Activated CD4-positive, alpha-beta T cell treated with anti-CD3 and anti-CD28 coated beads, Interleukin-2, Interleukin-6, amounts not matched to agents 100 ng/mL and 50 ng/mL, durations not matched to agents 16 hours and 8 hours (primary cell): Measurements from ENCODE around the gene SOX5.
"Not testable (repeated sequence)": the region's sequence is repeated elsewhere in the genome, so short reads cannot be mapped to it uniquely, and the experiment has no call there.

ENCODE experiments used
- DNase-seq: peaks from one replicate; pipeline ENCODE4 v3.0.0-alpha.2; 2020

SOX5 gene

GRCh38 chr12:23827353-23827752, 122.1 kb downstream of the SOX5 start:
- DNase-seq: no peak

GRCh38 chr12:23825124-23825523, 124.3 kb downstream of the SOX5 start:
- not testable (repeated sequence) for DNase-seq

- no peak for DNase-seq
These were observed 125.1 kb downstream of the SOX5 start for GRCh38 chr12:23824358-23824757.

- not testable (repeated sequence) for DNase-seq
These were observed 126.6 kb downstream of the SOX5 start for GRCh38 chr12:23822883-23823282.

GRCh38 chr12:23817345-23817744, 132.1 kb downstream of the SOX5 start:
- no peak for DNase-seq

- DNase-seq: no peak
These were observed 133.0 kb downstream of the SOX5 start for GRCh38 chr12:23816394-23816851.

GRCh38 chr12:23815810-23816209, 133.7 kb downstream of the SOX5 start:
- DNase-seq: no peak

GRCh38 chr12:23813206-23813605, 136.3 kb downstream of the SOX5 start:
- DNase-seq: no peak

GRCh38 chr12:23810329-23810902, 139.1 kb downstream of the SOX5 start:
- DNase-seq: no peak

- no peak for DNase-seq
These were observed 145.9 kb downstream of the SOX5 start for GRCh38 chr12:23803540-23803939.

GRCh38 chr12:23795494-23795893, 154.0 kb downstream of the SOX5 start:
- no peak for DNase-seq

- no peak for DNase-seq
These were observed 168.4 kb downstream of the SOX5 start for GRCh38 chr12:23781118-23781517.

- no peak for DNase-seq
These were observed 174.3 kb downstream of the SOX5 start for GRCh38 chr12:23775208-23775607.

GRCh38 chr12:23771240-23771949, 178.1 kb downstream of the SOX5 start:
- no peak for DNase-seq

- DNase-seq: no peak
These were observed 179.1 kb downstream of the SOX5 start for GRCh38 chr12:23770202-23770938.

- DNase-seq: no peak
These were observed 181.6 kb downstream of the SOX5 start for GRCh38 chr12:23767834-23768233.

- DNase-seq: no peak
These were observed 185.7 kb downstream of the SOX5 start for GRCh38 chr12:23763724-23764123.

- DNase-seq: no peak
These were observed 189.0 kb downstream of the SOX5 start for GRCh38 chr12:23760495-23760894.

- no peak for DNase-seq
These were observed 190.9 kb downstream of the SOX5 start for GRCh38 chr12:23758608-23759007.

GRCh38 chr12:23757541-23757962, 191.9 kb downstream of the SOX5 start:
- DNase-seq: no peak

GRCh38 chr12:23756416-23756815, 193.1 kb downstream of the SOX5 start:
- DNase-seq: no peak

- DNase-seq: no peak
These were observed 195.7 kb downstream of the SOX5 start for GRCh38 chr12:23753628-23754365.

- DNase-seq: no peak
These were observed 197.2 kb downstream of the SOX5 start for GRCh38 chr12:23752245-23752644.
